ES-I3 (cell line): ENCODE results near the gene POLR2B.
"Not testable (repeated sequence)": the region's sequence is repeated elsewhere in the genome, so short reads cannot be mapped to it uniquely, and the experiment has no call there.

Experiments
- H3K36me3 ChIP-seq: 2 replicates; pipeline ENCODE4 v1.6.1; 2013; ENCODE audit warnings: mild to moderate bottlenecking, low read length, control low read depth, moderate library complexity; ENCODE audit not compliant: insufficient read depth
- H3K4me1 ChIP-seq: 2 replicates; pipeline ENCODE4 v1.6.1; 2013; ENCODE audit warnings: mild to moderate bottlenecking, control low read depth, low read length; ENCODE audit not compliant: insufficient read depth
- H3K9ac ChIP-seq: 2 replicates; pipeline ENCODE4 v1.6.1; 2013; ENCODE audit warnings: low read depth, mild to moderate bottlenecking, low read length, moderate library complexity
- H3K9me3 ChIP-seq: 2 replicates; pipeline ENCODE4 v1.6.1; 2013; ENCODE audit warnings: mild to moderate bottlenecking, low read length, moderate library complexity; ENCODE audit not compliant: control insufficient read depth, insufficient read depth

Gene POLR2B

GRCh38 chr4:57020467-57021101 is 41.9 kb downstream of the POLR2B start:
- H3K9ac ChIP-seq = no peak overlapping the region
- peaks cover 37% of the 10 kb centered on the region for H3K36me3 ChIP-seq
- H3K9me3 ChIP-seq = no peaks in the 10 kb centered on the region

DNA sequence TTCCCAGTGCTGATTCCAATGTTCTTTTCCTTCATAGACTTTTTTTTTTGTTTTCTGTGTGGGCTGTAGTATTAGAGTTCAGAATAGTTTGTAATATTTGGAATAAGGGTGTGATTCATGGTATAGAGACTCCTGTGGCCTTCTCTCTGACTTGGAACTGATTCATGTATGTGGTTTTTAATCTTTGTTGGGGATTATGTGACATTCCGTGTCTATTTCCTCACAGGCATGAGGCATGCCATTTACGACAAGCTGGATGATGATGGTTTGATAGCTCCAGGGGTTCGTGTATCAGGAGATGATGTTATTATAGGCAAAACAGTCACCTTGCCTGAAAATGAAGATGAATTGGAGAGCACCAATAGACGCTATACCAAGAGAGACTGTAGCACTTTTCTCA is 44.4 kb downstream of the POLR2B start:
- Histone ChIP-seq H3K9ac (no peak overlapping the region), H3K36me3 (peaks cover 27% of the 10 kb centered on the region)

More at GRCh38 chr4:57020467-57021101, 41.9 kb downstream of the POLR2B start:
- H3K4me1 ChIP-seq = no peaks in the 10 kb centered on the region

GRCh38 chr4:57034520-57034919 is 55.8 kb downstream of the POLR2B start:
- peaks cover 11% of the 10 kb centered on the region for H3K36me3 ChIP-seq

More for the DNA sequence above, 44.4 kb downstream of the POLR2B start:
- no peaks in the 10 kb centered on the region for H3K9me3 ChIP-seq
- H3K4me1 ChIP-seq = no peaks in the 10 kb centered on the region

DNA sequence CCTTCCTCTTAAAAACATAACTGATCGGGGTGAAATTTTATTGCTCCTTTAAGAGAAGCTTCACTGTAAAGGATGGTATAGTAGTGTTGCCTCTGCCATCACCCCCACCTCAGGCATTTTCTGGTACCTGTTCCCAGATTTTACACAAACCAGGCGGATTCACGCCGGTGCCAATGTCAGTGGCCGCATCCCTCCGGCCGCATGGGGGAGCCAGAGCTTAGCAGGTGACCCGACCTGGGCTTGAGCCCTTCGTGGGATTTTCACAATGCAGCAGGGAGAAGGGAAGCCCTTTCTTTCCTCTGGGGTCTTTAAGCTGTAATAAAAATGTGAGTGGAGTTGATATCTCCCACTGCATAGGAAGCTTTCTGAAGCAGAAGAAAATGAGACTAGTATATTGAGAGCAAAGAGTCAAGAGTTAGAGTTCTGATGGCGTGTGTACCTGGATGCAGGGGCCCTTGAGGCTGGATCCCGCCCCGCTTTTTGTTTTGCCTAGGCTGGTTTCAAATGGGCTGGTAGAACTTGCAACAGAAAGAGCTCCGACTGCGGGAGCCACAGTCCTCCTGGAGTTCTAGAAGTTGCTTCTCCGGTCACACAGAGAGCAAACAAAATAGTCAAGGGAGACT is 59.4 kb downstream of the POLR2B start:
- H3K36me3 ChIP-seq = no peaks in the 10 kb centered on the region
- no peaks in the 10 kb centered on the region for H3K9me3 ChIP-seq
- H3K9ac ChIP-seq = no peak overlapping the region
- peaks cover 14% of the 10 kb centered on the region for H3K4me1 ChIP-seq

More at GRCh38 chr4:57034520-57034919, 55.8 kb downstream of the POLR2B start:
- no peak overlapping the region for H3K9ac ChIP-seq
- H3K9me3 ChIP-seq = no peaks in the 10 kb centered on the region
- peaks cover 5% of the 10 kb centered on the region; the same call in 1 of the 2 replicates for H3K4me1 ChIP-seq

- Histone ChIP-seq H3K36me3 (no peaks in the 10 kb centered on the region), H3K9ac (no peak overlapping the region), H3K9me3 (no peaks in the 10 kb centered on the region), H3K4me1 (peaks cover 14% of the 10 kb centered on the region)
Observed at GRCh38 chr4:57039345-57039744, 60.6 kb downstream of the POLR2B start.

GRCh38 chr4:57040510-57040909 is 61.8 kb downstream of the POLR2B start:
- no peak overlapping the region for H3K9ac ChIP-seq
- H3K9me3 ChIP-seq = no peaks in the 10 kb centered on the region
- H3K36me3 ChIP-seq = no peaks in the 10 kb centered on the region
- peaks cover 14% of the 10 kb centered on the region for H3K4me1 ChIP-seq

- Histone ChIP-seq H3K36me3 (no peaks in the 10 kb centered on the region), H3K9me3 (no peaks in the 10 kb centered on the region), H3K4me1 (peaks cover 14% of the 10 kb centered on the region), H3K9ac (no peak overlapping the region)
Observed at GRCh38 chr4:57041020-57041419, 62.3 kb downstream of the POLR2B start.

GRCh38 chr4:57042711-57043169 is 64.0 kb downstream of the POLR2B start:
- Histone ChIP-seq H3K36me3 (no peaks in the 10 kb centered on the region), H3K9ac (no peak overlapping the region)

GRCh38 chr4:57043347-57044251 is 64.9 kb downstream of the POLR2B start:
- no peaks in the 10 kb centered on the region for H3K36me3 ChIP-seq
- no peak overlapping the region for H3K9ac ChIP-seq
- peaks cover 14% of the 10 kb centered on the region for H3K4me1 ChIP-seq
- peaks cover 5% of the 10 kb centered on the region; the same call in 1 of the 2 replicates for H3K9me3 ChIP-seq

More at GRCh38 chr4:57042711-57043169, 64.0 kb downstream of the POLR2B start:
- H3K4me1 ChIP-seq = peaks cover 14% of the 10 kb centered on the region
- H3K9me3 ChIP-seq = peaks cover 5% of the 10 kb centered on the region; the same call in 1 of the 2 replicates

DNA sequence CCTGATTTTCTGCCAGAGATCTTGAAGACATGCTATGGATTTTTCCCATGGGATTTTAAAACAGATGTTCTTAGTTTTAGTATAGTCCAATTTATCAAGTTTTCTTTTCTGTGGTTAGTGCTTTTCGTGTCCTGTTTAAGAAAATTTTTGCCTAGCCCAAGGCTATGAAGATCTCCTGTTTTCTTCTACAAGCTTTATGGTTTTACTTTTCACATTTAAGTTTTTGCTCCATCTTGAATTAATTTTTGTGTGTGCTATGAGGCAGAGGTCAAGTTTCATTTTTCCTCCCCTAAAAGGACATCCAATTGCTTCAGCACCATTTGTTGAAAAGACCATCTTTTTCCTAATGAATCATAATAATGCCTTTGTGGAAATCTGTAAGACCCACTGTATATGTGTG is 65.6 kb downstream of the POLR2B start:
- H3K36me3 ChIP-seq = no peaks in the 10 kb centered on the region
- H3K4me1 ChIP-seq = peaks cover 12% of the 10 kb centered on the region
- H3K9ac ChIP-seq = no peak overlapping the region

GRCh38 chr4:57044996-57045395 is 66.3 kb downstream of the POLR2B start:
- Histone ChIP-seq H3K4me1 (peaks cover 7% of the 10 kb centered on the region; the same call in 1 of the 2 replicates), H3K9ac (no peak overlapping the region), H3K36me3 (no peaks in the 10 kb centered on the region), H3K9me3 (peaks cover 5% of the 10 kb centered on the region; the same call in 1 of the 2 replicates)

More for the DNA sequence above, 65.6 kb downstream of the POLR2B start:
- H3K9me3 ChIP-seq = peaks cover 5% of the 10 kb centered on the region; the same call in 1 of the 2 replicates

DNA sequence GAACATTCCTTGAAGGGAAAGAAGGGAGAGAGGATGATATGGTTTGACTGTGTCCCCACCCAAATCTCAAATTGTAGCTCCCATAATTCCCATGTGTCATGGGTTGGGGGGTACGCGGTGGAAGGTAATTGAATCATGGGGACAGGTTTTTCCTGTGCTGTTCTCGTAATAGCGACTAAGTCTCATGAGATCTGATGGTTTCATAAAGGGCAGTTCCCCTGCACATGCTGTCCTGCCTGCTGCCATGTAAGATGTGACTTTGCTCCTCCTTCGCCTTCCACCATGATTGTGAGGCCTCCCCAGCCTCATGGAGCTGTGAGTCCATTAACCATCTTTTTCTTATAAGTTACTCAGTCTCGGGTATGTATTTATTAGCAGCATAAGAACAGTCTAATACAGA is 68.3 kb downstream of the POLR2B start:
- not testable (repeated sequence) for H3K4me1 ChIP-seq, H3K9ac ChIP-seq, H3K9me3 ChIP-seq, H3K36me3 ChIP-seq

- Histone ChIP-seq H3K9me3 (peaks cover 5% of the 10 kb centered on the region; the same call in 1 of the 2 replicates), H3K4me1 (no peaks in the 10 kb centered on the region), H3K36me3 (no peaks in the 10 kb centered on the region), H3K9ac (no peak overlapping the region)
Observed at GRCh38 chr4:57048590-57049304, 70.1 kb downstream of the POLR2B start.

GRCh38 chr4:57051095-57051494 is 72.4 kb downstream of the POLR2B start:
- Histone ChIP-seq H3K4me1 (0 out of 2 replicates have a peak, but pooled peaks cover 2% of the 10 kb centered on the region), H3K9me3 (peaks cover 5% of the 10 kb centered on the region; the same call in 1 of the 2 replicates), H3K9ac (no peak overlapping the region), H3K36me3 (no peaks in the 10 kb centered on the region)
